GM12864 (cell line): ENCODE measurements around the gene PARL.

Experiments
- DNase-seq: peaks from one replicate; pipeline ENCODE4 v3.0.0-alpha.2; 2011; ENCODE audit warnings: low read depth
- H3K4me3 ChIP-seq: 2 replicates; pipeline ENCODE4 v1.5.1; 2011; ENCODE audit warnings: mild to moderate bottlenecking, low read depth, low read length, control low read depth
- TF ChIP-seq, protein P1 (sequence below): IDR thresholded peaks from 2 replicates; pipeline ENCODE4 v1.5.1; 2011; ENCODE audit warnings: low read depth, mild to moderate bottlenecking, moderate library complexity, low read length, control low read depth, inconsistent platforms; ENCODE audit errors: missing control alignments

Gene PARL

DNA sequence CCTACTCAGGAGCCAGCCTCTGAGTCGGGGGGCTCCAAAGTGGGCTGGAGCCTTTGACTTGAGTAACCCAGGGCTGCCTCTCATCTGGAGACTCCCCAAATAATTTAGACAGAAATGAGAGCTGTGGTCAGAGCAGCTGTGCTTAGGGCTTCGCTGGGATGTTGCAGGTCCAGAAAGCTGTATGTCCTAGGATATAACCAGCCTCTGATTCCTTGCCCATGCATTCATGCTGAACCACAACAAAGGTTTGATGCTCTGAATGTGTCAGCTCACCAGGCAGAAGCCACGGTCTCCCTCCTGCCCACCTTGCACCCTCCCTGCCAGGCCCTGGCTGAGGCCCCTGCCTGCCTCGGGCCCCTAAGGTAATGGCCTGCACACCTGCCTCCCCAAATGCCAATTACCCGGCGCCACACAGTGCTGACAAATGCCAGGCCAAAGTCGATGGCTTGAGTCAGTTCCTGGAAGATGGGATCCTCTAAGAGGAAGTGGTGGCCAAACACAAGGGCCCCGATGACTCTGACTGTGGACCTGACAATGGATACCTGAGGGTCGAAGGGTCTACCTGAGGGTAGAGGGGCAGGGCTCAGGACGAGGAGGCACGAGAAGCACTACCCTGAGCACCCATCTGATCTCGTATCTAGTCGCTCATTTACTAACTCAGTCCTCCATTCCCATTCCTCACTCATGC, 21.7 kb upstream of the PARL start:
- TF ChIP-seq, protein P1, sequence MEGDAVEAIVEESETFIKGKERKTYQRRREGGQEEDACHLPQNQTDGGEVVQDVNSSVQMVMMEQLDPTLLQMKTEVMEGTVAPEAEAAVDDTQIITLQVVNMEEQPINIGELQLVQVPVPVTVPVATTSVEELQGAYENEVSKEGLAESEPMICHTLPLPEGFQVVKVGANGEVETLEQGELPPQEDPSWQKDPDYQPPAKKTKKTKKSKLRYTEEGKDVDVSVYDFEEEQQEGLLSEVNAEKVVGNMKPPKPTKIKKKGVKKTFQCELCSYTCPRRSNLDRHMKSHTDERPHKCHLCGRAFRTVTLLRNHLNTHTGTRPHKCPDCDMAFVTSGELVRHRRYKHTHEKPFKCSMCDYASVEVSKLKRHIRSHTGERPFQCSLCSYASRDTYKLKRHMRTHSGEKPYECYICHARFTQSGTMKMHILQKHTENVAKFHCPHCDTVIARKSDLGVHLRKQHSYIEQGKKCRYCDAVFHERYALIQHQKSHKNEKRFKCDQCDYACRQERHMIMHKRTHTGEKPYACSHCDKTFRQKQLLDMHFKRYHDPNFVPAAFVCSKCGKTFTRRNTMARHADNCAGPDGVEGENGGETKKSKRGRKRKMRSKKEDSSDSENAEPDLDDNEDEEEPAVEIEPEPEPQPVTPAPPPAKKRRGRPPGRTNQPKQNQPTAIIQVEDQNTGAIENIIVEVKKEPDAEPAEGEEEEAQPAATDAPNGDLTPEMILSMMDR: no peak
- H3K4me3 ChIP-seq: no peak overlapping the region
- no peak for DNase-seq

DNA sequence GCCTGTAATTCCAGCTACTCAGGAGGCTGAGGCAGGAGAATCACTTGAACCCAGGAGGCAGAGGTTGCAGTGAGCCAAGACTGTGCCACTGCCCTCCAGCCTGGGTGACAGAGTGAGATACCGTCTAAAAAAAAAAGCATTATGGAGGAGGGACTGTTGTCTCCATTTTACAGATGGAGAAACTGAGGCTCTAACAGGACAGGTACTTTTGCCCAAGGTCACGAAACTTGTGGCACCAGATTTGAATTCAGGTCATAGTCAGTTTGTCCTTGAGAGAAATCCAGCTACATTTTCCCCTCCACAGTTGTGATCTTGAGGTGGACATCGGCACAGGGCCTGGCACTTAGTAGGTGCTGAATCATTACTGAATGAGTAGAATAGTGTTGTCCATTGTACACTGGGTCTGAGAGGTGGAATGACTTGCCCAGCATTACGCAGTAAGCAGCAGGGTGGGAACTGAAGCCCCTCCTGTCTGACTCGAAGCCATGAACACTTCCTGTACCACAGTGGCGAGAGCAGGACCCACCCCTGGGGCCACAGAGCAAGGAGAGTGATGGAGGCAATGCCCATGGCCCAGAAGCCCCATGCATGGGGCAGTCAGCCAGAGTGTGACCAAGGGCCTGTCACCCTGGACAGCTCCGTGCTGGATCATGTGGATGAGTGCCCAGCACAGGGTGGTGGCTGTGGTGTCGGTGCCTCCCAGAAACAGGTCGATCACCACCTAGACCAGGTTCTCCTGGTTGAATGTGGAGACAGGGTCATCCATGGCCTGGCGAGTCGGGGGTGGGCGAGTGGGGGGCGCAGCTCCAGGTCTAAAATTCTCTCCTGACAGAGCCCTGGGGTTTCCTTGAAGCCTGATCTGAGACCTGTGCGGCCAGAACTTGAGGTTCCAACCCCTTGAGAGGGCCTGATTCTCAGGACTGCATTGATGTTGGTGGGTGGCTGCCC, 20.4 kb upstream of the PARL start:
- TF ChIP-seq, protein P1: no peak
- DNase-seq: no peak
- no peak overlapping the region for H3K4me3 ChIP-seq

GRCh38 chr3:183898028-183898431, 13.3 kb upstream of the PARL start:
- H3K4me3 ChIP-seq: no peak overlapping the region
- no peak for DNase-seq
- TF ChIP-seq, protein P1: peak; percentile 5

DNA sequence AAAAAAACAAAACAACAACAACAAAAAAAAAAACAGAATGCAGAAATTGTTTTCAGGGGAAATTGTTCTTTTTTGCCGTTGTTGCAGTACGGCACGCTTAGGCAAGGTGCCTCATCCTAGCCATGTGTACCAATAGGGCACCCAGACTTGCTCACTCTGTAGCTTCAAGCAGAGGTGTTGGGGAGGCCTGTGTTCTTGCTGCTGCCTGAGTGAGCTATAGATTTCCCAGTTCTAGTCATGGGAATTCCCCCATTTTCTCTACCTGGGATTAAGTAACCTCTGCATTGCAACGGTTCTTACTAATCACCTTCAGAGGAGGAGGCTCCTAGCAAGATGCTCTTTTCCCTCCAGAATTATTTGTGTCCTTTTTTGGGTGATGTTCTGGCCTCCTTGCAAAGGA, 12.9 kb upstream of the PARL start:
- TF ChIP-seq, protein P1: no peak
- no peak for DNase-seq
- H3K4me3 ChIP-seq: no peak overlapping the region

DNA sequence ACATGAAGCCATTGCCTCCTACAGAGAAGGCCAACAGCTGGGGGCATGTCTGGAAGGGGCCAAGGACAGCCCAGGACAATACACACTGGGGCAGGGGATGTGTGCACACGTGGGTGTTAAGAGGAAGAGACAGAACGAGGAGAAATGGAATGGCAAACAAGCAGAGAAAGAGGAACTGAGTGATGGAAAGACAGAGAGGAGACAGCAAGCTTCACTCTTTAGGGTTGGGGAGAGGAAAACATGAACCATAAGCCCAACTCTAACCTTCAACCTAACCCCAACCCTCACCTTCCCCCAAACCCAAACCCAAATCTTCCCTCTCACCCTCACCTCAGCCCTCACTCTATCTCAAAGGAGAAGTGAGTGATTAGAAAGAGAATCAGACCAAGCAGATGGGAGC, 11.9 kb upstream of the PARL start:
- TF ChIP-seq, protein P1: no peak
- no peak for DNase-seq
- H3K4me3 ChIP-seq: no peak overlapping the region

GRCh38 chr3:183896184-183896583, 11.5 kb upstream of the PARL start:
- DNase-seq: no peak
- H3K4me3 ChIP-seq: no peak overlapping the region
- TF ChIP-seq, protein P1: no peak
